CD4-positive, alpha-beta T cell treated with Interleukin-17A for 1 hour (primary cell): Measurements from ENCODE around the gene CABLES2.

Experiments used
- DNase-seq: peaks from one replicate; pipeline ENCODE4 v3.0.0-alpha.2; 2020

CABLES2 gene

GRCh38 chr20:62357681-62358080, 49.4 kb downstream of the CABLES2 start:
- DNase-seq = no peak

DNA sequence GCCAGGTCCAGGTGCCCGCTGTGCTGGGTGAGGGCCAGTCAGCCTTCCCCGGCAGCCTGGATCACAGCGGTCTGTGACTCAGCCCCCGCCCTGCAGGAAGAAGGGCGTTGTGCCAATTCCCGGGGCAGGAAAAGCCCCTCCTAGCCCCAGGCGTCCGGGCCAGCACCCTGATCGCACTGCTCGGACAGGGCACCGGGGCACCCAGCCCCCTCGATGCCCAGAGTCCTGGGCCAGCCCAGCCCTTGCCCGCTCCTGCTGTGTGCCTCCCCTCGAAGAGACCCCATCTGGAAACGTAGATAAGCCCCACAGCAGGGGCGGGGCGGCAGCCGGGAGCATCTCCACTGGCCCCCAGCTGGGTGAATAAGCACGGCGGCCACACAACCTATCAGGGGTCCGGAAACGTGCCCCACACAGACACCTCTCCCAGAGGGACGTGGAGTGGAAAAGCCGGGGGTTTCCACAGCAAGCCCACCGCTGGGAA, 49.9 kb downstream of the CABLES2 start:
- no peak for DNase-seq

DNA sequence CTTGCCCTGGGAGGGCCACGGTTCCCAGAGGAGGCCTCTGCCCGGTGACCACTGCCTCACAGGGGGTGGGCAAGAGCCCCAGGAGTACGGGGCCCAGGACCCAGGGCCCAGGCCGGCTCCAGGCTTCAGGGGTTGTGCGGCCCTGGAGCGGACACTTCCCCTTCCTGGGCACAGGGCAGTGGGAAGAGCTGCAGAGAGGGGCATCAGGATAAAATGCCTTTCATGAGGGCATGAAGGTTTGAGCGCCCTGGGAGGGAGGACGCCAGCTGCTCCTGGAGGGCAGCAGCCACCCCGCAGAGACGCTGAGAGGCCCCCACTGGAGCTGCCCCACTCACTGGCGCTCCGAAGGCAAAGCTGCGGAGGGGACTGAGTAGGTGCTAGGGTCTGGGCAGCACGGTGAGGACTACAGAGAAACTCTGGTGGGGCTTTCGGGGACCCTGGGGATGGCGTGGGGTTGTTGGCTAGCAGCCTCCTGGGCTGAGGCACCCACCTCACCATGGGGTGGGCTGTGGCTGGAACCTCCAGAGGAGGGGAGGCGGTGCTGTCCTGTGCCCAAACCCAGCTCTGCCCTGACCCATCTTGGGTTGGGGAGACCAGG, 50.4 kb downstream of the CABLES2 start:
- DNase-seq = no peak

DNA sequence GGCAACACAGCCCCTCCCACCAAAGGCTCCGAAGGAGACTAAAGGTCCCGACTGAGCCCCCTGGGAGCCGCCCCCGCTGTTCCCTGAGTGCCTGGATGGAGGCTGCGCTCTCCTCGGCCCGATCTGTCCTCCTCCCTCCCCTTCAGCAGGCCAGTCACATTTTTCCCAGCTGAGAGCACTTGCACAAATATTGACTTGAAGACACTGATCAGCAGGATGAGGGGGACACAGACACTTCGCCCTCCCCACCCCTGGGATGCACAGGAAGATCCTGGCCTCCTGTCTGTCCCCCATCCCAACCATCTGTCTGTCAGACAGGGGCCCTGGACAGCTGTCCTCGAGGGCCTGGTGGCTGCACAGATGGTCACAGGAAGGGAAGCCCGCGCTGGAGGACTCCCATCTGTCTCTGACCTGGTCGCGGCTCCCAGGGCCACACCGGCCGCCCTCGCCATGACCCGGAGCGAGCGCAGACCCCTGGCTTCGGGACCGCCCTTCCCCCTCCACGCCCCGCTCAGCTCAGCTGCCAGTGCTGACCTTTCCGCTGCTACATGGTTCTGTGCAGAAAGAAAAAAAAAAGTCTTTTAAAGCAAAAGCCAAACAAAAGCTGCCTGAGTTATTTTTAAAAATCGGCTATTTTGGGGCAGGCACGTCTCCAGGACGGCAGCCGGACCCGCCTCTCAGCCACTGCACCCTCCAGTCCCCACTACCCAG, 51.1 kb downstream of the CABLES2 start:
- no peak for DNase-seq

GRCh38 chr20:62355516-62355877, 51.6 kb downstream of the CABLES2 start:
- DNase-seq = no peak

- no peak for DNase-seq
These were observed 52.2 kb downstream of the CABLES2 start for GRCh38 chr20:62354811-62355341.

DNA sequence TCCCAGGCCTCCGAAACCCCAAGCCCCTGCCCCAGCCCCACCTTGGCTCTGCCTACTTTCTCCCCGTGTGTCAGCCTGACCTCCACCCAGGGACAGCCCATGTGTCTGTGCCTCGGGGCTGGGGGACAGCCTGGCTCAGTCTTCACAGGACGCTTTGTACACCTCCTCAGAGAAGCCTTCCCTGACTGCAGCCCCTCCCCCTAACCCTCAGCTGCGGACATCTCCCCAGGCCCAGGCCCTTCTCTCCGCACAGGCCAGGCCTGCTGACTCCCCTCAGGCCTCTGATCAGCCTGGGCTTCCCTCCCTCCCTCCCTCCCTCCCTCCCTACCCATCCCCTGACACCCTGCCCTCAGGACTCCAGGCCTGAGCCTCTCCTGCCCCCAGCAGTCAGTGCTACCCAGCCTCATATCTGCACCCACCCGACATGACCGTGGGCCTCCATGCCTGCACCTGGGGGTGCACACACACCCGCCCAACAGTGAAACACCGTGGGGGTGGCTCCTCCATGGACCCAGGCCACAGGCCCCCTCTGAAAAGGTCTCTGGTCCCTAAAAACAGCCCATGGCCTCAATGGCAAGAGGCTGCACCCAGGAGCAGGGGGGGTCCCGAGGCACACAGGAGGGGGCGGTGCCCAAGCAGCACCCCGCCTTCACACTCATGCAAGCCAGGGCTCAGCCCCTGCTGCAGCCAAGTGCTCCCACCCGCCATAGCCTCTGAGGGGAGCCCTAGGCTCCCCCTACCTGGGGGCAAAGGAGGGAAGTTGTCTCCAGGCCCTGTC, 52.9 kb downstream of the CABLES2 start:
- no peak for DNase-seq

DNA sequence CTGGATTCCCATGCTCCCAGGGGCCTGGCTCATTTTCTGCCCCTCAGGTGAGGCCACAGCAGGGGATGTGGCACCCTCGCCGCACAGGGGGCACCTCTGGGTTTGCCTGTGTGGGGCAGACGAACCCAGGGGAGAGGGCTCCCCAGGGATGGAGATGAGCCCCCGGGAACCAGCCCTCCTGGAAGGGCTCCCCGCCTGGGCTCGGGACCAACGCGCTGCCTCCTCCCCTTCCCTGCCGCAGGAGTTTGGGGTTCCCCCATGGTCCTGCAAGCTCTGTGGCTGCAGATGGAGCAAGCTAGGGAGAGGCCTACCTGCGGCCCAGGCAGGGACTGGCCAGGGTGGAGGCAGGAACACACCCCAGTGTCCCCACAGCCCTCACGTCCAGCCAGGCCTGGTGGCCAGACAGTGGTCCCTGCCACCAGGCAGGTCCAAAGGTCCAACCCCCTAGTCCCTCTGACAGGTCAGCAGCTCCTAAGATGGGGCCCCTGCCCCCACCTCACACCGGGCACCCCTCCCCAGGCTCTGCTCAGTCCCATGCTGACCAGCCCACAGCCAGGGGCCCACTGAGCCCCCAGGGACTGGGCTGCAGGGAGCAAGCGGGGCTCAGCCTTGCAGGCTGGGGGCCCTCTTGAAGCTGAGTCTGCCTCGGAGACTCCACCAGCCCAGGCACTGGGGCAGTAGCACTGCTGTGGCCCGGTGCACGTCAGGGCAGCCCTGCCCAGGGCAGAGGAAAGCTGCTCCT, 53.6 kb downstream of the CABLES2 start:
- DNase-seq = no peak

DNA sequence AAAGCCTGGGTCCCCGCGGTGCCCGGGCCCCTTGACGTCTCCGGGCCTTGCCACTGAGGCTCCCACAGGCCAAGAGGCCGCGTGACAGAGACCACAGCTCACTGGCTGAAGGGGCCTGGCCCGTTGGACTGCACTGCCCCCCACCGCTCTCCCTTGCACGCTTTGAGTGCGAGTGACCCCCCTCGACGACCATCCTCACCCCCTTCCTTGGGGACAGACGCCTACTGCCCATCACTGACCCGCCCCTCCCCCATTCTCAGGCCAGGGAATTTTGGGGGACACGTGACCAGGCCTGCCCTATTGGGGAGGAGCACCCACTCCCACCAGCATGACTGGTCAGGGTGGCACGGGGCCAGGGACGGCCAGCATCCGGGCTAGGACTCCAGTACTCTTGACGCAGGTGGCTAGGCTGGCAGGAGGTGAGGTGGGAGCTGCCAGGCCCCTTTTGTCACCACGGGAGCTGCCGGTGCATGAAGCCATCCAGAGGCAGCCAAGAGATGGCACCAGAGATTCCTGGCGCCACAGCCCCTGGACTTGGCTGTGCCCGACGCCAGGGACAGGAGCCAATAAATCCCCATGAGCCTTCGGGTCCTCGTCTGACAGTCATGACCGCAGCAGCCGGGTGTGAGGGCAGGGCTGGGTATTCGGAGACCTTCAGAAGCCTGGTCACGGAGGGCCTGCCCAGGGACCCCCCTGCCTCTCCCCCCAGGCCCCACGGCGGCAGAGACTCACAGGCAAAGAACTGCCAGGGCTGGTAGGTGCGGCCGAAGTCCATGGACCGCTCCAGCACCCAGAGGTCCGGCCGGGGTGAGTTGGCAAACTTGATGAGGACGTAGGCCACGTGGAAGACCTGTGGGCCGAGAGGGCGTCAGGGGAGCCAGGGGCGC, 54.4 kb downstream of the CABLES2 start:
- no peak for DNase-seq

GRCh38 chr20:62351469-62352401, 55.4 kb downstream of the CABLES2 start:
- DNase-seq = no peak

DNA sequence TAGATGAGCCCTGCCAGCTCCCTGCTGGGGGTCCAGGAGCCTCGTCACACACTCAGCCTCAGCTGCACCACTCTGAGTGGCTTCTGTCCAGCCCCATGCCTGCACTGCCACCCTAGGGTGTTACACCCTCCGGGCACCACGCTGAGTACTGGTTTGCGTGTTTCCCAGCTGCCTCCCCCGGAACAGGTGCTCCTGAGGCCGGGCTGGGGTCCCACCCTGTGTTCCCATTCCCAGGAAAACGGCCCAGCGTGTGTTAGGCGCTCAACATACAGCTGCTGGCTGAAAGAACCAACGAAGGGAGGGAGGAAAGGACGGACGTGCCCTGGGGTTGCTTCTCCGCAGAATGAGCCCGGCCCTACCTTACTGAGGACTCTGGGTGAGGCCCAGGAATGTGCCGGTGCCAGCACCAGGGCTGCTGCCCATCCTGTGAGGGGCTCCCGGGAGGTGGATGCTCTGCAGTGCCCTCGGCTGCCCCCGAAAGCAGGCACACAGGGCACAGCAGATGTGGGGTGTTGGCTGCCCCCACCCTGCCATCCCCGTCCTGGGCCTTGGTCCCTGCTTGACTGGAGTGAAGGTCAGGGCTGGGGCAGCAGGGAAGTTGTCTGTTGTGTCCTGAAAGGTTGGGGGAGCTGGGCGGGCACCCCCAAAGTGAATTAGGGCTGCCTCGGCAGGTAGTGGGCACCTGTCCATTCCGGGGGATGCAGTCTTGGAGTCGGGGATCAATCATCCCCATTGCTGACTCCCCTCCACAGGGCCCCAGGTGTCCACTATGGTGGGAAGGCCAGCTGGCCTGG, 56.3 kb downstream of the CABLES2 start:
- no peak for DNase-seq

- DNase-seq = no peak
These were observed 56.9 kb downstream of the CABLES2 start for GRCh38 chr20:62350098-62350628.

DNA sequence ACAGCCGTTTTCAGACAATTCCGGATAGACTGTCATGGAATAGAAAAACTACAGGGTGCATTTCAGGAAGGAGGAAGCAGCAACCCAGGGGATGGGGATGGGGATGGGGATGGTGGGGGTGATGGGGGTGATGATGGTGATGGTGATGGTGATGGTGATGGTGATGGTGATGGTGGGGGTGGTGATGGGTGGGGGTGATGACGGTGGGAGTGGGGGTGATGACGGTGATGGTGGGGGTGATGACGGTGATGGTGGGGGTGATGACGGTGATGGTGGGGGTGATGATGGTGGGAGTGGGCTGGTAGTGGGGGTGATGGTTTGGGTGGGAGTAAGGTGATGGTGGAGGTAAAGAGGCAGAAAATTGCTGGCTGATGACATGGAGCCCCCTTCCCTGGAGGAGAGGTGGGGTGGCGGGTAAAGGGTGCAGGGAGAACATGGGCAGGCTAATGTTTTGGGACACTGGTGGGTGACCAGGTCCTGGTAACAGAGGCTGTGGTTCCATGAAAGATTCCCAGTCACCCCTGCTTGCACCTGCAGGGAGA, 57.5 kb downstream of the CABLES2 start:
- no peak for DNase-seq

DNA sequence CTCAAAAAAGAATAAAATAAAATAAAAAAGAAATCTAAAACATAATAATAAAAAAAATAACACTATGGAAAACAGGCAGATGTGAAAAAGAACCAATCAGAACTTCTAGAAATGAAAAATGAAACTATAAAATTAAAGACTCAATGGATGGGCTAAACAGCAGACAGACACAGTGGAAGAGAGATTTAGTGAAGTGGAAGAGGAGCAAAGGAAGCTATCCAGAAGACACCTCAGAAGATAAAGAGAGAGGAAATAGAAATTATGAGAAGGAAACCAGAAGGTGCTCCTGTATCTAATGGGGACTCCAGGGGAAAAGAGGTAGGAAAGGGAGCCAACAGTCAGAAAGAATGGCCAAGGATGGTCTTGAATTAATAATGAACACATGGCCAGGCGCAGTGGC, 58.5 kb downstream of the CABLES2 start:
- no peak for DNase-seq

- DNase-seq = no peak
These were observed 59.6 kb downstream of the CABLES2 start for GRCh38 chr20:62347445-62347844.

DNA sequence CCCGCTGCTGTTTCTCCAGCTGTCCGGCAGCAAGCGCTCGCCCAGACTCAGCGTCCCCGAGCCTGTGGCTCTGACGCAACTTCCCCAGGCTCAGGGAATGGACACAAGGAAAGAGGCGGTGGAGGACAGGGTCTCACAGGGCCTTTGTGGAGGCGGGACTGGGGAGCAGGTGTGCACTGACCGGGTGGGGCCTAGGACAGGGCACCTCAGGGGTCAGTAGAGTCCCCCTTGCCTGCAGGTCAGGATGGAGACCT, 60.0 kb downstream of the CABLES2 start:
- no peak for DNase-seq

DNA sequence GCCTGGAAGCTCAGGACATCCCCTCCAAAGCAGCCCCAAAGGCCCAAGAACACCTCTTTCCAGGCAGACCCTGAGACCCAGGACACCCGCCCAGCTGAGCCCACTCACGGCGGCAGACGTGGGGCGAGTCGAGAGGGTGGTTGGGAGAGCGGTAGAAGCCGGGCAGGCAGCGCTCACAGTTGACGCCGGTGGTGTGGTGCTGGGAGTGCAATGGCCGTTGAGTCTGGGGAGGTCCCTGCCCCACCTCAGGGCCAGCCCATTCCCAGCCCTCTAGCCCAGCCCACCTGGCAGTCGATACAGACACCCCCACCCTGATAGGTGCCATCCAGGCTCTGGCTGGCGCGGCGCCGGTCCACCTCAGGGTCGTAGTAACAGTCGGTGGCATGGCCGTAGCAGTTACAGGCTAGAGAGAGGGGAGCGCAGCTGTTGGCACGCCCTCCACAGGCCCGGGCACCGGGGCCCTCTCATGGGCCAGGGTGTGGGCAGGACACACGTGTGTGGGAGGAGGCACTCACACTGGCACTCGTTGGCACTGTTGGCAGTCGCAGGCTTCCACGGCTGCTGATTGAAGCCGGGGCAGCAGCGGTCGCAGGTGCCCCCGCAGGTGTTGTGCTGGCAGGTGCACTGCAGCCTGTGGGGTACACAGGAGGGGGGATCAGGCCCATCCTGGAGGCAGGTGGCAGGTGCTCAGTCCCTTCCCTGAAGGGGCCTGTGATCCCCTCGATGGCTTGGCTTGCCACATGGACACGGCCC, 60.5 kb downstream of the CABLES2 start:
- no peak for DNase-seq

- DNase-seq = no peak
These were observed 61.3 kb downstream of the CABLES2 start for GRCh38 chr20:62345681-62346370.
